ENCODE data around the gene RNASE7.
A peak's percentile ranks its signal among the peaks of the same experiment; 100 is the strongest.

The RNASE7 gene

DNA sequence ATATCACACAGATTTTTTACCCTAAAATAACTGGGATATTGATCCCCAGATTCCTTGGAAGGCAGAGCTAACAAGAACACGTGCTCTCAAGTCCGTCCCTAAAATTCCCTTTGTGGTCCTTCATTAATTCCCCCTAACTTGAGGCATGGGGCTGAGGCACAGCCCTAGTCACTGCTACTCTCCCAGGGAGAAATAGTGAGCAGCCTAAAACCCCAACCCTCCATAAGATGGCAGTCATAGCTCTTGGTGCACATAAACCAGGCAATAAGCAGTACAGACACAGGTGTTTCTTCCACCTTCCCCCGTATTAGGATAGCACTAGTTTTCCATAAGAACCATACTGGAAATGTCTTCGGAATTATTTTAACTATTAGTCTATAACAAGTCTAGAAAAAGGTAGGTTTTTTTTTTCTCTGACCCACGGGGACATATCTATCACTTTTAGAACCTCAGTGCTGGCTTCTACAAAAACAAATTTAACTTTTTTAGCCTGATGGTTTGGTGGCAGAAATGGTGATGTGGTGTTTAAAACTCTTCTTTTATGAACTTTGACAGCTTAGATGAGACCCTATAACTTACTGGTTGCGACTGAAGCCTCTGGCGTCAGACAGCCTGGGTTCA, 24.8 kb downstream of the RNASE7 start:
- DNase-seq, result peak in 1 of 56 donors; percentile 9

DNA sequence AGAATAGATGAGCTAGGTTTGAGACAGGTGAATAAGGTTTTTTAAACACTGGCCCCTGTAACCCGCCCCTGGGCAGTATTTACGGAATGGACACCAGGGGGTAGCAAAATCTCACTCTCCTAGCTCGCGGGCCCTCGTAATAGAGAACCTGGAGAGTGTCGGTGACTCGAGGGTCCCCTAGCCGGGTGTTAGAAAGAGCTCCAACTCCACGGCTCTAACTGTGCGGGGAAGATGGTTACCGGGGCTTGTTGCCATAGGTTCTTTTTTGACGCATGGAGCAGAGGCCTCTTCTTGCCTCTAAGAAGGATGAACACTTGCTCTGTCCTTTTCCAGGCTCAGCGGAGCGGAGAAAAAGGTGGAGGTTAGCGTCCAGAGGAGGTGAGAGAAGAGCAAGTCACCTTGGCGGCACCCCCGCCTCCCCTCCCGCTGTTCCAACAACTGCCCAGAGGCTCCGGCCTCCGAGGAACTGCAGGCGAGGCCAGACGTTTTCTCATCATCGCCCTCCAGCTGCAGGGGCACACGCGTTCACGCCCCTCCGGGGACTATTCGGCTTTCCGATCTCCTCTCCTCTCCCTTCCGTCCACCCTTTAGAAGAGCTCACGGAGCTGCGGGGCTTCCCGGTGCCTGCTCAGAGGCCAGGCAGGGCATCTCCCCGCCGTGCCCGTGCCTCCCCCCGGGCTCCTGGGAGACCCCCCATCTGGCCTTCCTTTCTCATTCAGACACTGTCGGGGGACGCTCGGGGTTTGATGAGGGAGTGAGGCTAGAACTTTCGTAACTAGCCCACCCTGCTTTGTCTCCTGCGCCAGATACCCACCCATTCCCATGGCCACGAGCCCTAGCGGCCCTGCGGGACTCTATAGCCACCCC, 26.6 kb downstream of the RNASE7 start:
- DNase-seq, result peak in 41 of 56 donors; percentile 4 to 69 (median 39)

DNA sequence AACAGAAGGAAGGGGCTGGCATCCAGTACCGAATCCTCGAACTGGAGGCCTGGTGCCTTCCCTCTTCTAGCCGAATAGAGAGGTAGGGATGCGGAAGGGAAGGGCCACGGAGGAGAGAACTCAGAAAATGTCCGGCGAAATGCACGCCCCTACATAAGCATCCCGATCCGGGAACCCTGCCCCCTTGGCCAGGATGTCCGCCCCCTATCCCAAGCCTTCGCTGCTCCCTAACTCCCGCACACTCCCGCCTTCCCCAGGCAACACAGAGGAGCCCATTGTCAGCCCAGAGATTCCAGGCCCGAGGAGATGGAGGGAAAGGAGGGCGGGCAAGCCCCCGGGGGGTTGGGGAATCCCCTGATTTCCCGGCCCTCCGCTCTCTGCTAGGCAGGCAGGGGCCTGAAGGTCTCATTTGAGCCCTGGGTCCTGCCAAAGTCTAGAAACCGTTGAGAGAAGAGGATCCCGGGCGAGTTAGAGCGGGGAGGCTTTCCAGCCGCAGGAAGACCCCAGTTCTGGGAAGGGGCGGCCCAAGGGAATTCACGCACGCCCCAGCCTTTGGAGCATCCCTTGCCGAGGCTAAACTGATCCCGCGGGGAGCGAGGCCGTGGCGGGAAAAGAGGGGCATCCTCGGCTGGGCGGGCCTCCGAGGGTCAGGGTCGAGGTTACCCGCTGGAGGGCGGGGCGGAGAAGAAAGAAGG, 27.4 kb downstream of the RNASE7 start:
- peak in 50 of 56 donors; percentile 24 to 84 (median 64) for DNase-seq

DNA sequence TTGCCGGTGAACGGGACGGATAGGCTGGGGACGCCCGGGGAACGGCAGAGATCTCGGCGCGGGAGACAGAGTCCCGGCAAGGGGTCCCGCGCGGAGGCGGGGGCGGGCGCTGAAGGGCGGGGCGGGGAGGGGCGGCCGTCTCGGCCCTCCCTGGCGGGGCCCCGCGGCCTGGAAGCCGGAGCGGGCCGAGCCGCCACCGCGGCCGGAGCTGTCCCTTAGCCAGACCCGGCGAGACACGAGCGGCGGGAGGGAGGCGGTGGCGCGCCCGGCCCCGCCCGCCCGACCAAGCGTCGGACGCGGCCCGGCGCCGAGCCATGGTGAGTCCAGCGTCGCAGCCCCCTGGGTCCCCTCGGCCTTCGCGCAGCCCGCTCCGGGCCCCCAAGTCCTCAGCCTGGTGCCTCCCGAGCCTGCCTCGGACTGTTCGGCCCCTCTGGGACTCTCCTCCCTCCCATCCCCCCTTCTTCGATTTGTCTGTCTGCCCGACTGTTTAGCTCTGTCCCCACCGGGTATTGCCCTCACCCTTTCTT, 28.0 kb downstream of the RNASE7 start, which contains the start of gene ARHGEF40:
ARHGEF40 (plus strand) TSS at position 222 of the 527 bp plus-strand sequence; CDS start at position 315, 93 bp downstream.
- peak in 51 of 56 donors; percentile 27 to 87 (median 65) for DNase-seq

DNA sequence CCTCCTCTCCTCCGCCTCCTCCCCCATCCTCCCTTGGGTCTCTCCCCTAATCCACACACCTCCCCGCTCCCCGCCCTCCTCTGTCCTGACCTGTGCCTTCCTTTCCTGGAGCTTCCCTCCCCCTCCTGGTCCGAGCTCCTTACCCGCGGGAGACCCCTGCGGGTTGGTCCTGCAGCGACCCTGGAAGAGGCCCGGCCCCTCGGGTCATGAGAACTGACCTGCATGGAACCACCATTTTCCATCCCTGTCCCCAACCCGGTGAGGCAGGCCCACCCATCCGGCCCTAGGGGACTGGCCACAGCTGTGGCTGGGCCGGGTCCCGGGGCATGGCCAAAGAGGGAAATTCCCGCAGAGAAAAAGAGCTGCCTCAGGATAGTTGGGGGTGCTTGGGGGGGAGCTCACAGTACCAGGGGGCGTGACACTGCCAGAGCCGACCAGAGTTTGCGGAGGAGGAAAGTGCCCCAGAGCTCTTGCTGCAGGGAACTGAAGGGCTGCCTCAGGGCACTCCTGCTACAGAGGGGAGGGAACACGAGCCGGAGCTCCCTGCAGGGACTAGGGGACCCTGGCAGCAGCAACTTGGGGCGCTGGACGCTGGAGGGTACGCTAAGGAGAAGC, 28.6 kb downstream of the RNASE7 start:
- peak in 35 of 56 donors; percentile 32 to 79 (median 57) for DNase-seq

DNA sequence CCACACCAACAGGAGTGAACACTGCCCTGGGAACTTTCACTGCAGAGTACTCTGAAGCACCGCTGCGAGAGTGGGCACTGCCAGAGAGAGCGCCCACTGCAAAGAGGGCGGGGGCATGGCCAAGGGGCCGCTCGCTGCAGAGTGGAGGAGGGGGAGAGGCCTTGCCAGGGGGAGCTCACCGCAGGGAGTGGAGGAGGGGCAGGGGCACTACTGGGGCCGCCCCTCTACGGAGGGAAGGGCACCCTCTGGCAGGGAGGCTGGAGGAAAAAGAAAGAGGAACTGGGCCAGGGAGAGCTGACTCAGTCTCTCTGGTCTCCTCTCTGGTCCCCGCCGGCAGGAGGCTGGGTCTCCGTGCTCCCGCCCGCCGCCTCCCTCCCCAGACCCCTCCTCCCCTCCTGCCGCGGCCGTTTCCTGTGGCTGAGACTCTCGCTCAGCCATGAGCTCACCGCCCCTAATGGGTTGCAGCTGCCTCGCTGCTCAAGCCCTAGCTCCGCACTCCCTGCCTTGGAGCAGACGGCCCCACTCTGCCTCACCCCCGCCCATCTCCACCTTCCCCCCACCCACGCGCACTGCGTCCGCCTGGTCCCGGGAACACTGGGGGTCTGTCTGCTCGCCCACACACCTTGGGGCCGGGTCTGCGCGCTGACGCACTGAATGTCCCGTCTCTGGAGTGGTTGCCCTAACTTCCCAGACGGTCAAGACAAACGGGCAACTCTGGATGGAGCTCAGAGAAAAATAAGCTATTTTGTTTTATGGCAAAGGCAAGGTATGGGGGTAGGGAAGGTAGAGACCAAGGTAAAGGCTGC, 29.3 kb downstream of the RNASE7 start:
- peak in 55 of 56 donors; percentile 13 to 84 (median 66) for DNase-seq

DNA sequence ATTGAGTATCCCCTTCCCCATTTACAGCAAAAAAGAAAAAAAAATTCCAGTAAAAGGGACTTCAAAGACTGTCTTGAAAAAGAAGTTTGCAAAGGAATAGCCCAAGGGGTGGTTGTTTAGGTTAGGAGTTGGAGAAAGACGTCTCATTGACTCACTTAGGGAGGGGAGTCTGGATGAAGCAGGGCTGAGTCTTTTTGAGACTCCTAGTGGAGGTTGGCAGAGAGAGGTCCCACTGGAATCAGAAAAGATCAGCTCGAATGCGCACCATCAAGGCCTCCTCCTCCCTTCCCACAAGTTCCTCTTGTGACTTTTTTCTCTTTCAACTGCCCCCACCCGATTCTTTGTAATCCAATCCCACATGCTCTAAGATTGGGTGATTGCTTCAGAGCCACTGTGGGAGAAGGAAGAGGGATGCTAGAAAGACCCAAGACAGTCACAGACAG, 29.9 kb downstream of the RNASE7 start:
- DNase-seq, result peak in 2 of 56 donors; percentile 5 to 12

DNA sequence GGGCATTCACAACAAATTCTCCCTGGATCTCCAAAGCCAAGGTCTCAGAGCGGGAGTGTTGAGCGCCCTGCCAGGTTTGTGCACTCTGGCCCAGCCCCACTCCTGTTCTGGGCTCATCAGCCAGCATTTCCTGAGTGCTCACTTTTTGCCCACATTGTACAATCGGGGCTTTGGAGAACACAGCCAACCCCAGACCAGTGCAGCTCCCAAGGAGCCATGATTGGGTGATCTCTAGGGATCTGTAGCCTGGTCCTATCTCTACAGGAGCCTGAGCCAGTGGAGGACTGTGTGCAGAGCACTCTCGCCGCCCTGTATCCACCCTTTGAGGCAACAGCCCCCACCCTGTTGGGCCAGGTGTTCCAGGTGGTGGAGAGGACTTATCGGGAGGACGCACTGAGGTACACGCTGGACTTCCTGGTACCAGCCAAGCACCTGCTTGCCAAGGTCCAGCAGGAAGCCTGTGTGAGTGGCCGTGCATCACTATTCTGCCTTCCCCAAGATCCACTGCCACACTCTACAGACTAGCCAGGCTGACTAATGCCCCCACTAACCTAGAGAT, 30.7 kb downstream of the RNASE7 start:
- DNase-seq, result no peak

DNA sequence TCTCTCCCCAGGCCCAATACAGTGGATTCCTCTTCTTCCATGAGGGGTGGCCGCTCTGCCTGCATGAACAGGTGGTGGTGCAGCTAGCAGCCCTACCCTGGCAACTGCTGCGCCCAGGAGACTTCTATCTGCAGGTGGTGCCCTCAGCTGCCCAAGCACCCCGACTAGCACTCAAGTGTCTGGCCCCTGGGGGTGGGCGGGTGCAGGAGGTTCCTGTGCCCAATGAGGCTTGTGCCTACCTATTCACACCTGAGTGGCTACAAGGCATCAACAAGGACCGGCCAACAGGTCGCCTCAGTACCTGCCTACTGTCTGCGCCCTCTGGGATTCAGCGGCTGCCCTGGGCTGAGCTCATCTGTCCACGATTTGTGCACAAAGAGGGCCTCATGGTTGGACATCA, 31.8 kb downstream of the RNASE7 start:
- DNase-seq, result no peak

DNA sequence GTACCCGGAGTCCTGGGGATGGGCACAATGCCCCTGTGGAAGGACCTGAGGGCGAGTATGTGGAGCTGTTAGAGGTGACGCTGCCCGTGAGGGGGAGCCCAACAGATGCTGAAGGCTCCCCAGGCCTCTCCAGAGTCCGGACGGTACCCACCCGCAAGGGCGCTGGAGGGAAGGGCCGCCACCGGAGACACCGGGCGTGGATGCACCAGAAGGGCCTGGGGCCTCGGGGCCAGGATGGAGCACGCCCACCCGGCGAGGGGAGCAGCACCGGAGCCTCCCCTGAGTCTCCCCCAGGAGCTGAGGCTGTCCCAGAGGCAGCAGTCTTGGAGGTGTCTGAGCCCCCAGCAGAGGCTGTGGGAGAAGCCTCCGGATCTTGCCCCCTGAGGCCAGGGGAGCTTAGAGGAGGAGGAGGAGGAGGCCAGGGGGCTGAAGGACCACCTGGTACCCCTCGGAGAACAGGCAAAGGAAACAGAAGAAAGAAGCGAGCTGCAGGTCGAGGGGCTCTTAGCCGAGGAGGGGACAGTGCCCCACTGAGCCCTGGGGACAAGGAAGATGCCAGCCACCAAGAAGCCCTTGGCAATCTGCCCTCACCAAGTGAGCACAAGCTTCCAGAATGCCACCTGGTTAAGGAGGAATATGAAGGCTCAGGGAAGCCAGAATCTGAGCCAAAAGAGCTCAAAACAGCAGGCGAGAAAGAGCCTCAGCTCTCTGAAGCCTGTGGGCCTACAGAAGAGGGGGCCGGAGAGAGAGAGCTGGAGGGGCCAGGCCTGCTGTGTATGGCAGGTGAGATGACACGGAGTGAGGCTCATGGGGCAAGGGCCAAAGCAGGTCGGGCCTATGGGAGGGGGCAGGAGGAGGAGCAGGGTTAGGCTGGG, 32.5 kb downstream of the RNASE7 start:
- no peak for DNase-seq

DNA sequence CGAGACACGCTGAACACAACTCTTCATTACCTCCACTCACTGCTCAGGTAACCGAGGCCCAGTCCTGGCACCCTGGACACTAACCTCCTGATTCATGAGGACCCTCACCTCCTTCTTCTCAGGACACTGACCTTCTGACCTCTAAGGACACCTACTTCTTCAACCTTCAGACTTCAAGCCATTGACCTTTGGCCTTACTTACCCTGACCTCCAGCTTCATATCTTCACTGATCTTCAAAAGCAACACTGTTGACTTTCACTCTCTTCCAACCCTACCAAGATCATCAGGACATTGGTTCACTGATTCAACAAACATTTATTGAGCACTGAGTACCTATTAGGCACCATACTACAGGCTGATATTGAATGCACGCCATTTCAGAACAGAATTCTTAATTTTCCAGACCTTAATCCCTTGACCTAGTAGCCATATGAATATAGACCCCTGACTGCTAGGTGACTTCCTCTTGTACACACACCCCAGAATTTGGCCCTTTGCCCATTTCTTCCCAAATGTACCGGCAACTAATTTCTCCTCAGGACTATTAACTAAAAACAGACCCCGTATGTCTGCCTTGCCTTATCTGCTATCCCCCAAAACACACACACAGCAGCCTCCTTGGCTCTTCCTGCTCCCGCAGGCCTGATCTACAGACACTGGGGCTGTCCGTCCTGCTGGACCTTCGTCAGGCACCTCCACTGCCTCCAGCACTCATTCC, 33.7 kb downstream of the RNASE7 start:
- DNase-seq, result no peak

DNA sequence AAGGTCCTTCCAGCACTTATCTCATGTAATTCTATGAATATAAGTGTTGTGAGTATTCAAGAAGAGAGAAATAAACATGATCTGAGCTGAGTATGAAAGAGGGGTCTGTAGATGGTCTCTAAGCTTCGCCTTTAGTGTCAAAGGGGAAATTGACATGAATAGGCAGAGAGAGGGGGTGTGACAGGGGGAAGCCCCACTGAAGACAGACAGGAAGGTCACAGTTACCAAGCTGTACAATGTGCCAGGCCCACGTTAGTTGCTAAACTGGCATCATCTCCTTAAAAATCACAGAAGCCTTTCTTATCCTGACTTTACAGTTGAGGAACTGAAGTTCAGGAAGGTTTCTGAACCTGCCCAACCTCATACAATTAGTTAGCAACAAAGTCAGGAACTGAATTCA, 35.5 kb downstream of the RNASE7 start:
- no peak for DNase-seq

DNA sequence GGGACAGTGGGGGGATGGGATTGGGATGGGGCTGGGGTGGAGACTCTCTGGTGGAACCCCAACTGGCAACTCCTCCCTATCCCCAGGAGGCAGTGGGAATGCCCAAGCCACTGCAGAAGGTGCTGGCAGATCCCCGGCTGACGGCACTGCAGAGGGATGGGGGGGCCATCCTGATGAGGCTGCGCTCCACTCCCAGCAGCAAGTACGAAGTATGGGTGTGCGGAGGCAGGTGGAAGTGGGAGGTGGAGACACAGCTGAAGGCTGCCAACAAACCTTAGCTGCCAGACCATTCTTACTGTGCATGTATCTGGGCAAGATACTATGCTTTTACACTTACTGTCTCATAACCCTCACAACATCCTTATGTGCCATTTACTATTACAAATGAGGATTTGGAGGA, 36.1 kb downstream of the RNASE7 start:
- DNase-seq, result no peak

DNA sequence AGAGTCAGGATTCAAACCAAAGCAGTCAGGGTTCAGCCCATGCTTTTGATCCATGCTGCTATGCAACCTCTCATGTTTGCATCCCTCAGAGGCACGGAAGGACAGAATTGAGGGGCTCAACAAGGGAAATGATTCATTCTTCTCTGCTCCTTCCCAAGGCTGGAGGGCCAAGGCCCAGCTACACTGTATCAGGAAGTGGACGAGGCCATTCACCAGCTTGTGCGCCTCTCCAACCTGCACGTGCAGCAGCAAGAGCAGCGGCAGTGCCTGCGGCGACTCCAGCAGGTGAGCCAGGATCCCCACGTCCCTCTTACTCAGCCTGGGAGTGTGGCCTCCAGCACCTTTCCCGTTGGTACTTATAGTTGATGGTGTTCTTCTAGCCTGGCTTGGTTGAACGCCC, 36.6 kb downstream of the RNASE7 start:
- DNase-seq, result no peak

DNA sequence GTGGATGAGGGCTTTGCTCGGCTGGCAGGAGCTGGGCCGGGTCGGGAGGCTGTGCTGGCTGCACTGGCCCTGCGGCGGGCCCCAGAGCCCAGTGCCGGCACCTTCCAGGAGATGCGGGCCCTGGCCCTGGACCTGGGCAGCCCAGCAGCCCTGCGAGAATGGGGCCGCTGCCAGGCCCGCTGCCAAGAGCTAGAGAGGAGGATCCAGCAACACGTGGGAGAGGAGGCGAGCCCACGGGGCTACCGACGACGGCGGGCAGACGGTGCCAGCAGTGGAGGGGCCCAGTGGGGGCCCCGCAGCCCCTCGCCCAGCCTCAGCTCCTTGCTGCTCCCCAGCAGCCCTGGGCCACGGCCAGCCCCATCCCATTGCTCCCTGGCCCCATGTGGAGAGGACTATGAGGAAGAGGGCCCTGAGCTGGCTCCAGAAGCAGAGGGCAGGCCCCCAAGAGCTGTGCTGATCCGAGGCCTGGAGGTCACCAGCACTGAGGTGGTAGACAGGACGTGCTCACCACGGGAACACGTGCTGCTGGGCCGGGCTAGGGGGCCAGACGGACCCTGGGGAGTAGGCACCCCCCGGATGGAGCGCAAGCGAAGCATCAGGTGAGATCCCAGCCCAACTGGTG, 39.5 kb downstream of the RNASE7 start:
- DNase-seq, result peak in 2 of 56 donors; percentile 17 to 29

DNA sequence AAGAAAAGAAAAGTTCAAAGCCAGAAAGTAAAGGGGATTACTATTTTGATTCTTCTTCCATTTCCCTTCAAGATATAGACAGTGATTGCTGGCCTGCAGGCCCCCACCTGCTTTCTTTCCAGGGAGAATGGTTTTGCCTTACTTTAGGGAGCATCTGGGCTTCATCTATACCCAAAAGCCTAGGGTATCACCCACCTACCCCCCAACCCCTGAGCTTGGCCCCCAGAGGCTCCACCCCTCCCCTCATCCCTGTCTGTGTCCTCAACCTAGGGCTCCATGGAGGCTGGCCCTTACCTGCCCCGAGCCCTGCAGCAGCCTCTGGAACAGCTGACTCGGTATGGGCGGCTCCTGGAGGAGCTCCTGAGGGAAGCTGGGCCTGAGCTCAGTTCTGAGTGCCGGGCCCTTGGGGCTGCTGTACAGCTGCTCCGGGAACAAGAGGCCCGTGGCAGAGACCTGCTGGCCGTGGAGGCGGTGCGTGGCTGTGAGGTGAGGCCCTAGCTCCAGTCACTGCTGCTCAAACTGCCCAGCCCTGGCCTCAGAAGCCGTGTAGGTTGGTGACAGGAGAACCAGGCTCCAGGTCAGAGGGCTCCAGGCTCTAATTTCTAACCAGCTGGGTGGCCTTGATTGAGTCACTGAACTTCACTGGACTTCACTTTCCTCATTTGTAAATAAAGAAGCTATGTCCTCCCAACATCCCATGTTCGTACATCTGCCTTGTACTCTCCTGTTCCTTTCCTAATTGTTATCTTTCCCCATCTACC, 41.6 kb downstream of the RNASE7 start:
- DNase-seq, result no peak

DNA sequence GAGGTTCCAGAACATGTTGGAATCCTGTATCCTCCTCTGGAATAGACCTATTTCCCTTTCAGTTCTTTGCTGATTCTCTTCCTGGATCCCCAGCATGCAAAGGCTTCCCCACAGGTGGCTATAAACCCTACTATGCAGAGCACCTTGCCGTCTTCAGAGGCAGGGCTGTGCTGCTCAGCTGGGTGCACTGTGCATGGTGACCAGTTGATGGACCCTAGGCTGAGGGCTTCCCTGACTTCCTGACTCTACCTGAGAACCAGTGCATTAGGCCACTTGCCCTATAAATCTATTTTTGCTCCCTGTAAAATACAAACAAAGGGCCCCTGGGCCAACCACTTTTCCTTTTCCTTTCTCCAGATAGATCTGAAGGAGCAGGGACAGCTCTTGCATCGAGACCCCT, 42.2 kb downstream of the RNASE7 start:
- DNase-seq, result no peak
